HL-60 (cell line): ENCODE measurements around the gene TFRC.

ENCODE experiments used
- CTCF ChIP-seq: IDR thresholded peaks from one replicate; pipeline ENCODE4 v1.5.1; 2011; ENCODE audit warnings: low read length, control low read depth, inconsistent platforms; ENCODE audit not compliant: insufficient read depth
- POLR2AphosphoS5 ChIP-seq: IDR thresholded peaks from 2 replicates; pipeline ENCODE4 v1.6.1; 2012; ENCODE audit warnings: low read depth
- REST ChIP-seq: IDR thresholded peaks from 2 replicates; pipeline ENCODE4 v1.6.1; 2012; ENCODE audit warnings: low read depth; ENCODE audit not compliant: insufficient replicate concordance
- SPI1 ChIP-seq: IDR thresholded peaks from 2 replicates; pipeline ENCODE4 v1.6.1; 2012; ENCODE audit warnings: low read depth, mild to moderate bottlenecking, borderline replicate concordance

GRCh38 chr3:196108075-196108743 is 26.3 kb upstream of the TFRC start:
- TF ChIP-seq CTCF (no peak), POLR2AphosphoS5 (no peak), REST (no peak), SPI1 (no peak)
